ENCODE data around the gene KCNK5. TPM values are rescaled to one million over a fixed set of nuclear protein-coding genes. Genes with fewer than 3 reads are reported as not detected.
A peak's percentile ranks its signal among the peaks of the same experiment; 100 is the strongest.

KCNK5 gene
- total and polyA plus RNA-seq, 2 of the 8 experiments (the other 6 are each of a cell fraction or from before 2014, with no cell fraction given): 20.9 to 44.3 TPM

- no peak overlapping the region; the same call in 1 of the 2 replicates for H2AK5ac ChIP-seq (ENCODE audit: low read depth, low read length)
- H3K4me2 ChIP-seq (ENCODE audit: insufficient read depth in 1 of 2, low read depth in 2 of 2, low read length in 2 of 2): no peak overlapping the region
- H3K36me3 ChIP-seq (ENCODE audit: control insufficient read depth in 2 of 4, insufficient read depth in 4 of 4, low read length in 3 of 4): no peaks in the 10 kb centered on the region
- peaks cover 12 to 24% (median 18%) of the 10 kb centered on the region in 4 experiments for H3K4me1 ChIP-seq (replicated peaks in 1 of 4; ENCODE audit: control insufficient read depth in 3 of 4, insufficient read depth in 4 of 4, low read length in 3 of 4)
- H3K23ac ChIP-seq (ENCODE audit: insufficient read length): no peak overlapping the region
- no peak overlapping the region for H3K14ac ChIP-seq (ENCODE audit: insufficient read length)
- H3K56ac ChIP-seq (replicated peaks; ENCODE audit: insufficient read length, low read depth, low read length): no peak overlapping the region
- ChIA-PET CTCF (ENCODE audit: partially characterized antibody) (interaction anchor here (1.2 to 3.0 kb wide), 6 partner anchors 13 to 103 kb away, joined by 3 to 13 read pairs (median 10); no protein-coding TSS in a partner anchor), POLR2A (ENCODE audit: partially characterized antibody) (no interaction called here)
- H3K27me3 ChIP-seq (replicated peaks in 1 of 4; ENCODE audit: control insufficient read depth in 3 of 4, extremely low read depth in 1 of 4, insufficient read depth in 3 of 4, low read length in 3 of 4): no peaks in the 10 kb centered on the region
- H2BK5ac ChIP-seq (ENCODE audit: low read depth, low read length): no peak overlapping the region
- H3K4me3 ChIP-seq (ENCODE audit: extremely low read depth in 1 of 4, insufficient read depth in 2 of 4, low read depth in 3 of 4, low read length in 4 of 4): no peak overlapping the region
- no peak overlapping the region for H2BK120ac ChIP-seq (replicated peaks; ENCODE audit: low read depth, low read length)
- H2BK12ac ChIP-seq (ENCODE audit: low read depth, low read length): no peak overlapping the region
- no peak overlapping the region for H4K5ac ChIP-seq (ENCODE audit: insufficient read length, low read depth, low read length)
- no peaks in the 10 kb centered on the region for H3K9me3 ChIP-seq (ENCODE audit: insufficient read depth in 2 of 2, low read depth in 1 of 2, low read length in 1 of 2)
- H3K18ac ChIP-seq (ENCODE audit: extremely low read depth, low read length): no peak overlapping the region
- H3K27ac ChIP-seq (ENCODE audit: low read depth, low read length): no peak overlapping the region
- no peak overlapping the region for H4K91ac ChIP-seq (replicated peaks; ENCODE audit: insufficient read length, low read length)
- DNase-seq (ENCODE audit: low read depth in 1 of 2, low spot score in 2 of 2): no peak
- H3K4ac ChIP-seq (replicated peaks; ENCODE audit: insufficient read length, low read depth, low read length): no peak overlapping the region
- H2AFZ ChIP-seq (ENCODE audit: low read length): no peak overlapping the region
- no peaks in the 10 kb centered on the region for H3K79me2 ChIP-seq (ENCODE audit: control insufficient read depth in 1 of 2, insufficient read depth in 2 of 2, low read length in 2 of 2)
- no peak for TF ChIP-seq EZH2 (IDR thresholded peaks at IDR 0.05; ENCODE audit: low read depth, low read length, severe bottlenecking)
- FAIRE-seq: no peak
- WGBS, 2 experiments (ENCODE audit: extremely low coverage in 1 of 2, insufficient coverage in 1 of 2, insufficient read length in 1 of 2, insufficient replicate concordance in 2 of 2, low coverage in 1 of 2, low lambda C conversion rate in 2 of 2, missing lambda C conversion rate in 1 of 2): 95% methylated on average over 1 of the region's 1 CpG; no CpG with 5 or more reads in 1 of the 2 experiments
- H3K79me1 ChIP-seq (ENCODE audit: low read depth, low read length): no peaks in the 10 kb centered on the region
- no peak overlapping the region for H4K8ac ChIP-seq (ENCODE audit: extremely low read depth, insufficient read depth, low read length)
- H3K9ac ChIP-seq (replicated peaks in 1 of 4; ENCODE audit: extremely low read depth in 1 of 4, low read depth in 3 of 4, low read length in 3 of 4): no peak overlapping the region
- H4K20me1 ChIP-seq (replicated peaks in 1 of 2; ENCODE audit: control insufficient read depth in 1 of 2, insufficient read depth in 2 of 2, low read length in 2 of 2): no peaks in the 10 kb centered on the region
- peak overlapping the region; percentile 90; the same call in 1 of the 2 replicates for H2BK20ac ChIP-seq (ENCODE audit: low read length)
- H2BK15ac ChIP-seq (ENCODE audit: low read length): no peak overlapping the region
- H3K23me2 ChIP-seq (ENCODE audit: low read depth, low read length): no peaks in the 10 kb centered on the region
Measured at GRCh38 chr6:39269961-39270360, 40.7 kb upstream of the KCNK5 start.
